SH-SY5Y (cell line): ENCODE results near the gene EIF4G3.

Source experiments
- GATA2 ChIP-seq: IDR thresholded peaks from 2 replicates; pipeline ENCODE4 v1.6.1; 2011; ENCODE audit warnings: mild to moderate bottlenecking, low read depth, low read length
- GATA3 ChIP-seq: IDR thresholded peaks from 2 replicates; pipeline ENCODE4 v1.6.1; 2011; ENCODE audit warnings: low read depth, mild to moderate bottlenecking, low read length, moderate library complexity

GRCh38 chr1:20875198-20875973 is 301.3 kb downstream of the EIF4G3 start:
- no peak for TF ChIP-seq GATA2
- TF ChIP-seq GATA3 = no peak
